Parathyroid adenoma (tissue), 2 donors: ENCODE results near the gene ASMTL.

Experiments used
- H2AFZ ChIP-seq: fragments of 300-600 bp; sonication (generic); one replicate; pipeline ENCODE4 v1.7.0; 2017; ENCODE audit warnings: antibody characterized with exemption, mild to moderate bottlenecking
- H3K27ac ChIP-seq: fragments of 300-600 bp; sonication (generic); one replicate; pipeline ENCODE4 v1.7.0; 2017
- H3K27me3 ChIP-seq: fragments of 300-600 bp; sonication (generic); one replicate; pipeline ENCODE4 v1.7.0; 2017; ENCODE audit warnings: low read length; ENCODE audit not compliant: control insufficient read depth, insufficient read depth
- H3K36me3 ChIP-seq: fragments of 300-600 bp; sonication (generic); one replicate; pipeline ENCODE4 v1.7.0; 2017; ENCODE audit warnings: low read length; ENCODE audit not compliant: control insufficient read depth, insufficient read depth
- H3K4me1 ChIP-seq: fragments of 300-600 bp; sonication (generic); one replicate; pipeline ENCODE4 v1.7.0; 2017; ENCODE audit warnings: control low read depth
- H3K4me2 ChIP-seq: fragments of 300-600 bp; sonication (generic); one replicate; pipeline ENCODE4 v1.7.0; 2017; ENCODE audit warnings: low read length
- H3K4me3 ChIP-seq: fragments of 300-600 bp; sonication (generic); one replicate; pipeline ENCODE4 v1.7.0; 2017; ENCODE audit warnings: low read depth, low read length
- H3K79me2 ChIP-seq: fragments of 300-600 bp; sonication (generic); one replicate; pipeline ENCODE4 v1.7.0; 2017; ENCODE audit warnings: control low read depth
- H3K9ac ChIP-seq: fragments of 300-600 bp; sonication (generic); one replicate; pipeline ENCODE4 v1.7.0; 2017; ENCODE audit warnings: mild to moderate bottlenecking
- H3K9me3 ChIP-seq: fragments of 300-600 bp; sonication (generic); one replicate; pipeline ENCODE4 v1.7.0; 2017; ENCODE audit warnings: low read length; ENCODE audit not compliant: control insufficient read depth
- TF ChIP-seq, protein P1 (sequence below): fragments of 300-600 bp; sonication (generic); IDR thresholded peaks from one replicate; pipeline ENCODE4 v1.7.0; 2017; ENCODE audit warnings: antibody characterized with exemption, mild to moderate bottlenecking
- donor health status: primary hyperparathyroidism.

The ASMTL gene

DNA sequence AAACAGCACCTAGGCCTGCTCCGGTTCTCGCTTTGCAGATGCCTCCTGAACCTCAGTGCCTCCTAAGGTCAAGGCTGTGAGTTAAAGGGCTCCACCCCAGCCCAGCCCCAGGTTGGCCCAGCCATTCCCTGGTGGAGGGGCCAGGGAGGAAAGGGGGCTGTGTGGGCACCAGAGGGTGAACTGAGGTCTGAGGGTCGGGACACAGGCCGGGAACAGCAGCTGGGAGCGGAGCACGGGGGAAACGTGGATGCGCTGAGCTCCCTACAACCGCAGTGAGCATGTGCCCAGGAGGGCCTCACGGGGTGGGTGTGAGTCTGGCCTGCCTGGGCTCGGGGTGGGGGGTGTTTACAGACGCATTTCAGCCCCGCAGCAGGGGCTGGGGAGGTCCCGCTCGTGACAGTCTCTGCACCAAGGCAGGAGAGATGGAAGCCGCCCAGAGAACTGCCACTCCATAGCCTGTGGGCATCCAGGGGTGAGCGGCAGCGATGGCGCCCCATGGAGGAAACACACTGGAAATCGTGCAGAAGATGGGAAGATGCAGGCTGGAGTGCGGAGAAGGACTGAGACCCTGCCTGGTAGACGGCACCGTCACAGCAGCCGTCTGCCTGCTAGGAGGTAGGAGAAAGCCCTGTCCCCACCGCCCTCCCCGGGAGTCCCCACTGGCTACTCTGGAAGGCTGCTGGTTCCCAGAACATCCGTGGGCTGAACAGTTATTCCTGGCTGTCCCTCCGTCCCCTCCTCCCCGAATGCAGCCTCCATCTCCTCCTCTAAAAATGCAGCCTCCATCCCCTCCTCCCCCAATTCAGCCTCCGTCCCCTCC is 50.9 kb downstream of the ASMTL start:
- no peak overlapping the region for H3K9ac ChIP-seq
- H3K27ac ChIP-seq, result no peak overlapping the region
- H2AFZ ChIP-seq, result no peak overlapping the region
- no peaks in the 10 kb centered on the region for H3K9me3 ChIP-seq
- no peak overlapping the region for H3K4me2 ChIP-seq
- no peaks in the 10 kb centered on the region for H3K36me3 ChIP-seq
- no peak overlapping the region for H3K4me3 ChIP-seq
- H3K4me1 ChIP-seq, result no peaks in the 10 kb centered on the region
- H3K27me3 ChIP-seq, result no peaks in the 10 kb centered on the region
- TF ChIP-seq, protein P1, sequence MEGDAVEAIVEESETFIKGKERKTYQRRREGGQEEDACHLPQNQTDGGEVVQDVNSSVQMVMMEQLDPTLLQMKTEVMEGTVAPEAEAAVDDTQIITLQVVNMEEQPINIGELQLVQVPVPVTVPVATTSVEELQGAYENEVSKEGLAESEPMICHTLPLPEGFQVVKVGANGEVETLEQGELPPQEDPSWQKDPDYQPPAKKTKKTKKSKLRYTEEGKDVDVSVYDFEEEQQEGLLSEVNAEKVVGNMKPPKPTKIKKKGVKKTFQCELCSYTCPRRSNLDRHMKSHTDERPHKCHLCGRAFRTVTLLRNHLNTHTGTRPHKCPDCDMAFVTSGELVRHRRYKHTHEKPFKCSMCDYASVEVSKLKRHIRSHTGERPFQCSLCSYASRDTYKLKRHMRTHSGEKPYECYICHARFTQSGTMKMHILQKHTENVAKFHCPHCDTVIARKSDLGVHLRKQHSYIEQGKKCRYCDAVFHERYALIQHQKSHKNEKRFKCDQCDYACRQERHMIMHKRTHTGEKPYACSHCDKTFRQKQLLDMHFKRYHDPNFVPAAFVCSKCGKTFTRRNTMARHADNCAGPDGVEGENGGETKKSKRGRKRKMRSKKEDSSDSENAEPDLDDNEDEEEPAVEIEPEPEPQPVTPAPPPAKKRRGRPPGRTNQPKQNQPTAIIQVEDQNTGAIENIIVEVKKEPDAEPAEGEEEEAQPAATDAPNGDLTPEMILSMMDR, result no peak
- peaks cover 3% of the 10 kb centered on the region for H3K79me2 ChIP-seq

DNA sequence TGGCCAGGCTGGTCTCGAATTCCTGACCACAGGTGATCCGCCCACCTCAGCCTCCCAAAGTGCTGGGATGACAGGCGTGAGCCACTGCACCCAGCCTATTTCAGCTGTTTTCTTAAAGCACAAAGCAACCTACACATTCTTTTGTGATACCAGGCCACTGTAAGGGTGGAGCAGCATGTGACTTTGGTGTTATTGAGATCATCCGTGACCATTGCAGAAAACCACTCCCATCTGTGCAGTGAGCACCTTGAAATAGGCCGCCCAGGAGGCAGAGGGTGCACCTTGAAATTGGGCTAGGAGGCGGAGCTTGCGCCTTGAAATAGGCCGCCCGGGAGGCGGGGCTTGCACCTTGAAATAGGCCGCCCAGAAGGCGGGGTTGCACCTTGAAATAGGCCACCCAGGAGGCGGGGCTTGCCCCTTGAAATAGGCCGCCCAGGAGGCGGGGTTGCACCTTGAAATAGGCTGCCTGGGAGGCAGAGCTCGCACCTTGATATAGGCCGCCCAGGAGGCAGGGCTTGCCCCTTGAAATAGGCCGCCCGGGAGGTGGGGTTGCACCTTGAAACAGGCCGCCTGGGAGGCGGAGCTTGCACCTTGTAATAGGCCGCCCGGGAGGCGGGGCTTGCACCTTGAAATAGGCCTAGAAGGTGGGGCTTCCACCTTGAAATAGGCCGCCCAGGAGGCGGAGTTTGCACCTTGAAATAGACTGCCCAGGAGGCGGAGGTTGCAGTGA is 51.8 kb downstream of the ASMTL start:
- TF ChIP-seq, protein P1, result no peak
- Histone ChIP-seq H3K9ac (no peak overlapping the region), H3K4me3 (no peak overlapping the region), H3K79me2 (peaks cover 3% of the 10 kb centered on the region), H3K27ac (no peak overlapping the region), H3K27me3 (no peaks in the 10 kb centered on the region), H3K36me3 (no peaks in the 10 kb centered on the region), H3K9me3 (no peaks in the 10 kb centered on the region), H3K4me1 (no peaks in the 10 kb centered on the region), H2AFZ (no peak overlapping the region), H3K4me2 (no peak overlapping the region)

DNA sequence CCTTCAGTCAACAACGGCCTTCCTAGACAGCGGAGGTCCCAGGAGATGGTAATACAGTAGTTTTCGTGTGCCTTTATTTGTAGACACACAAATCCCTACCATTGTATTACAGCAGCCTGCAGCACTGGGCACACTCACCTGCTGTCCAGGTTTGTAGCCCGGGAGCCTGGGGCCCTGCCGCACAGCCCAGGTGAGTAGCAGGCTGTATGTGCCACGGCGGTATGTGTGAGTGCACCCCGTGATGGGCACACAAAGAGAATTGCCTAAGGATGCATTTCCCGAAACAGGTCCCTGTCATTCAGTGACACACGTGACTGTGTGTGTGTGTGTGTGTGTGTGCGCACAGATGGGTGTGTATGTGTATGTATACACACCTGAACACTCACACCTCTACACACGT is 52.7 kb downstream of the ASMTL start:
- Histone ChIP-seq H3K9ac (no peak overlapping the region), H3K79me2 (peaks cover 3% of the 10 kb centered on the region), H3K36me3 (no peaks in the 10 kb centered on the region), H3K4me3 (no peak overlapping the region), H3K4me2 (no peak overlapping the region), H2AFZ (no peak overlapping the region), H3K9me3 (no peaks in the 10 kb centered on the region), H3K4me1 (no peaks in the 10 kb centered on the region), H3K27ac (no peak overlapping the region), H3K27me3 (no peaks in the 10 kb centered on the region)
- TF ChIP-seq, protein P1, result no peak

DNA sequence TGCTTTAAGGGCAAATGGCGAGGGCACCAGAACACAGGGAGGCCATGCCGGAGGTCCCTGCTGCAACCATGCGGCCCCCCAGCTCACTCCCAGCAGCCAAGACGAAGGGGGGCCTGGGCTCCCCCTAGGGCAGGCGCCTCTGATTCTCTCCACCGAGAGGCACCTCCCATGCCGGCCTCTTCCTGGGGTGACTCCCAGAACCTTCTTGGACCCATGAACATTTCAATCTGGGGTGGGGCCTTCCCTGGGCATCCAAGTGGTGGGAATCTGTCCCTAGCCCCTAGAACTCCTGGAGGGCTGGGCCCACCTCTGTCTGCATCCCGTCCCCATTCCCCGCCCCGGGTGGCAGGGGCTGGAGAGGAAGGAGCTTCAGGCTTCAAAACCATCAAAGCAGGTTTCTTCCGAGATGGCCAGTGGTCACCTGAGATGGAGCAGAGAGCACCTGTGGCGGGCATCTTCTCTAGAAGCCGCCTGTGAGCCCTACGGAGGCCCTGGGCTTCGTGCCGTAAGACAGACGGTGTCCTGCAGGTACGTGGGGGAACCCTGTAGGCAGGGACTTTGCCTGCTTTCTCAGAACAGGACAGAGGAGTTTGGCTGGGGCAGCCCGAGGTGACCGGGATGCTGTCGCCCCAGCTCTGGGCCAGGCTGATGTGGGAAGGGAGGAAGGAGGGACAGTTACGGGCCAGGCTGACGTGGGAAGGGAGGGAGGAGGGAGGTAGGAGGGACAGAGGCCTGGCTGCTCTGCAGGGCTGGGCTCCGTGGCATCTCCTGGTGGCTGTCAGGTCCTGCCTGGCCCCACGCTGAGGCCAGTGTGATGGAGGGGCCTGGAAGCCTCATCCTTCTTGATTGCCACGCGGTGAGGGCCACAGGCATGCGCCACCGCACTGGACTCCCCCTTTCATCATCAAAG is 54.0 kb downstream of the ASMTL start:
- Histone ChIP-seq H3K36me3 (no peaks in the 10 kb centered on the region), H3K27me3 (no peaks in the 10 kb centered on the region), H3K9ac (no peak overlapping the region), H2AFZ (no peak overlapping the region), H3K79me2 (peaks cover 1% of the 10 kb centered on the region), H3K4me2 (no peak overlapping the region), H3K4me1 (no peaks in the 10 kb centered on the region), H3K9me3 (no peaks in the 10 kb centered on the region), H3K27ac (no peak overlapping the region), H3K4me3 (no peak overlapping the region)
- TF ChIP-seq, protein P1, result no peak
